ENCODE measurements around the gene KCNIP4.

- TF ChIP-seq CTCF (optimal IDR thresholded peaks at IDR 0.05 in 1 of 3, IDR thresholded peaks at IDR 0.05 in 1 of 3, conservative IDR thresholded peaks at IDR 0.05 in 1 of 3; ENCODE audit: extremely low read depth in 1 of 3, insufficient read depth in 2 of 3, low read length in 3 of 3) (no peak), EZH2 (IDR thresholded peaks at IDR 0.05; ENCODE audit: low read length) (no peak)
Observed at GRCh38 chr4:21209860-21210259, 738.7 kb downstream of the KCNIP4 start.

All from keratinocyte (primary cell).